Muscle layer of colon (tissue), 2 donors: ENCODE results near the gene KMO.

Experiments
- H3K27ac ChIP-seq: one replicate; pipeline ENCODE4 v1.7.0; 2013; ENCODE audit warnings: low read depth, mild to moderate bottlenecking, low read length, moderate library complexity
- H3K27me3 ChIP-seq, 2 donors: one replicate each; pipeline ENCODE4 v1.7.0; 2013; ENCODE audit warnings: low read length in 2 of 2, mild to moderate bottlenecking in 2 of 2; ENCODE audit not compliant: insufficient read depth in 2 of 2, control insufficient read depth in 1 of 2
- H3K36me3 ChIP-seq: one replicate; pipeline ENCODE4 v1.7.0; 2013; ENCODE audit warnings: mild to moderate bottlenecking, low read length; ENCODE audit not compliant: insufficient read depth
- H3K4me1 ChIP-seq: one replicate; pipeline ENCODE4 v1.7.0; 2013; ENCODE audit warnings: mild to moderate bottlenecking, low read length; ENCODE audit not compliant: insufficient read depth
- H3K4me3 ChIP-seq, 2 donors: one replicate each; pipeline ENCODE4 v1.7.0; 2013; ENCODE audit warnings: low read length in 2 of 2, low read depth in 1 of 2, mild to moderate bottlenecking in 1 of 2, moderate library complexity in 1 of 2
- H3K9ac ChIP-seq: one replicate; pipeline ENCODE4 v1.7.0; 2013; ENCODE audit warnings: low read length
- H3K9me3 ChIP-seq: one replicate; pipeline ENCODE4 v1.7.0; 2013; ENCODE audit warnings: mild to moderate bottlenecking, low read length
- donor health status: abdominal sarcoma.
- donor health status: Adenocarcinoma of cecum.

KMO gene

GRCh38 chr1:241532162-241532531 lies at the start of gene KMO:
Gene KMO, plus strand, starts transcription at chr1:241532378. Its CDS starts 67 bp downstream, at chr1:241532445.
- no peaks in the 10 kb centered on the region for H3K27me3 ChIP-seq
- no peak within 1 kb of the TSS for H3K9ac ChIP-seq
- H3K4me3 ChIP-seq: peak within 1 kb of the TSS; percentile 34 to 61
- H3K27ac ChIP-seq: no peak within 1 kb of the TSS
- no peaks in the 10 kb centered on the region for H3K9me3 ChIP-seq
- H3K4me1 ChIP-seq: no peaks in the 10 kb centered on the region
- H3K36me3 ChIP-seq: no peaks in the 10 kb centered on the region

- Histone ChIP-seq H3K27me3 (no peaks in the 10 kb centered on the region), H3K27ac (no peak overlapping the region), H3K4me1 (no peaks in the 10 kb centered on the region), H3K4me3 (no peak overlapping the region), H3K9ac (no peak overlapping the region), H3K36me3 (no peaks in the 10 kb centered on the region), H3K9me3 (no peaks in the 10 kb centered on the region)
Observed at GRCh38 chr1:241482761-241483250, 49.4 kb upstream of the KMO start.

- H3K4me3 ChIP-seq: no peak overlapping the region
- no peaks in the 10 kb centered on the region for H3K36me3 ChIP-seq
- H3K27ac ChIP-seq: no peak overlapping the region
- no peaks in the 10 kb centered on the region for H3K9me3 ChIP-seq
- no peaks in the 10 kb centered on the region for H3K4me1 ChIP-seq
- no peak overlapping the region for H3K9ac ChIP-seq
- H3K27me3 ChIP-seq: no peaks in the 10 kb centered on the region
Observed at GRCh38 chr1:241485145-241485544, 47.0 kb upstream of the KMO start.

GRCh38 chr1:241485554-241485992 lies 46.6 kb upstream of the KMO start:
- Histone ChIP-seq H3K27me3 (no peaks in the 10 kb centered on the region), H3K4me3 (no peak overlapping the region), H3K9ac (no peak overlapping the region), H3K9me3 (no peaks in the 10 kb centered on the region), H3K36me3 (no peaks in the 10 kb centered on the region), H3K4me1 (no peaks in the 10 kb centered on the region), H3K27ac (no peak overlapping the region)

GRCh38 chr1:241488739-241489138 lies 43.4 kb upstream of the KMO start:
- H3K9me3 ChIP-seq: no peaks in the 10 kb centered on the region
- no peak overlapping the region for H3K27ac ChIP-seq
- no peaks in the 10 kb centered on the region for H3K4me1 ChIP-seq
- no peak overlapping the region for H3K4me3 ChIP-seq
- H3K36me3 ChIP-seq: no peaks in the 10 kb centered on the region
- no peaks in the 10 kb centered on the region for H3K27me3 ChIP-seq
- no peak overlapping the region for H3K9ac ChIP-seq

- H3K9me3 ChIP-seq: no peaks in the 10 kb centered on the region
- no peaks in the 10 kb centered on the region for H3K4me1 ChIP-seq
- H3K36me3 ChIP-seq: peaks cover 30% of the 10 kb centered on the region
- H3K27me3 ChIP-seq: no peaks in the 10 kb centered on the region
- no peak overlapping the region for H3K27ac ChIP-seq
- no peak overlapping the region for H3K4me3 ChIP-seq
- H3K9ac ChIP-seq: no peak overlapping the region
Observed at GRCh38 chr1:241495741-241496140, 36.4 kb upstream of the KMO start.

- no peaks in the 10 kb centered on the region for H3K27me3 ChIP-seq
- peaks cover 48% of the 10 kb centered on the region for H3K36me3 ChIP-seq
- no peak overlapping the region for H3K27ac ChIP-seq
- H3K9ac ChIP-seq: no peak overlapping the region
- H3K4me3 ChIP-seq: no peak overlapping the region
- no peaks in the 10 kb centered on the region for H3K4me1 ChIP-seq
- no peaks in the 10 kb centered on the region for H3K9me3 ChIP-seq
Observed at GRCh38 chr1:241499910-241500309, 32.3 kb upstream of the KMO start.

GRCh38 chr1:241503444-241503843 lies 28.7 kb upstream of the KMO start:
- H3K9ac ChIP-seq: no peak overlapping the region
- H3K4me1 ChIP-seq: no peaks in the 10 kb centered on the region
- no peaks in the 10 kb centered on the region for H3K9me3 ChIP-seq
- peaks cover 60% of the 10 kb centered on the region for H3K36me3 ChIP-seq
- H3K4me3 ChIP-seq: no peak overlapping the region
- H3K27me3 ChIP-seq: no peaks in the 10 kb centered on the region
- H3K27ac ChIP-seq: no peak overlapping the region

- Histone ChIP-seq H3K9ac (no peak overlapping the region), H3K4me3 (no peak overlapping the region), H3K4me1 (no peaks in the 10 kb centered on the region), H3K36me3 (peaks cover 73% of the 10 kb centered on the region), H3K9me3 (no peaks in the 10 kb centered on the region), H3K27ac (no peak overlapping the region), H3K27me3 (no peaks in the 10 kb centered on the region)
Observed at GRCh38 chr1:241507189-241507863, 24.9 kb upstream of the KMO start.

GRCh38 chr1:241513378-241513777 lies 18.8 kb upstream of the KMO start:
- Histone ChIP-seq H3K9ac (no peak overlapping the region), H3K4me1 (peaks cover 5% of the 10 kb centered on the region), H3K27me3 (no peaks in the 10 kb centered on the region), H3K27ac (no peak overlapping the region), H3K9me3 (no peaks in the 10 kb centered on the region), H3K4me3 (no peak overlapping the region), H3K36me3 (peaks cover 23% of the 10 kb centered on the region)

GRCh38 chr1:241518476-241519307 lies 13.5 kb upstream of the KMO start:
- Histone ChIP-seq H3K4me3 (peak overlapping the region; percentile 61 to 74), H3K4me1 (peaks cover 8% of the 10 kb centered on the region), H3K27ac (peak overlapping the region; percentile 66), H3K27me3 (no peaks in the 10 kb centered on the region), H3K9me3 (no peaks in the 10 kb centered on the region), H3K36me3 (no peaks in the 10 kb centered on the region), H3K9ac (peak overlapping the region; percentile 60)
